Stimulated activated CD4-positive, alpha-beta T cell treated with anti-CD3 and anti-CD28 coated beads, Interleukin-15, amount 100 ng/mL, for 1 hour (primary cell): Measurements from ENCODE around the gene KLF14.
"Not testable (repeated sequence)": the region's sequence is repeated elsewhere in the genome, so short reads cannot be mapped to it uniquely, and the experiment has no call there.

Source experiments
- DNase-seq, 2 donors: peaks; one replicate each; pipeline ENCODE4 v3.0.0-alpha.2; 2020; ENCODE audit warnings: low read depth in 1 of 2, low spot score in 1 of 2

The KLF14 gene

GRCh38 chr7:130733931-130734814, at the start of gene KLF14:
TSS of gene KLF14 (minus strand) at chr7:130734207. CDS start at chr7:130734033, 174 bp downstream.
- peak in 1 of 2 donors; percentile 33 for DNase-seq

- DNase-seq = no peak
These were observed 47.3 kb upstream of the KLF14 start for GRCh38 chr7:130781346-130781745.

GRCh38 chr7:130777426-130777825, 43.4 kb upstream of the KLF14 start:
- no peak for DNase-seq

GRCh38 chr7:130772456-130772855, 38.4 kb upstream of the KLF14 start:
- not testable (repeated sequence) for DNase-seq

GRCh38 chr7:130768854-130769253, 34.8 kb upstream of the KLF14 start:
- DNase-seq = no peak

DNA sequence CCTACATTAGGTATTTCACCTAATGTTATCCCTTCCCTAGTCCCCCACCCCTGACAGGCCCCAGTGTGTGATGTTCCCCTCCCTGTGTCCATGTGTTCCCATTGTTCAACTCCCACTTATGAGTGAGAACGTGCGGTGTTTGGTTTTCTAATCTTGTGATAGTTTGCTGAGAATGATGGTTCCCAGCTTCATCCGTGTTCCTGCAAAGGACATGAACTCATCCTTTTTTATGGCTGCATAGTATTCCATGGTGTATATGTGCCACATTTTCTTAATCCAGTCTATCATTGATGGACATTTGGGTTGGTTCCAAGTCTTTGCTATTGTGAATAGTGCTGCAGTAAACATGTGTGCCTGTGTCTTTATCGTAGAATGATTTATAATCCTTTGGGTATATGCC, 30.6 kb upstream of the KLF14 start:
- not testable (repeated sequence) for DNase-seq

DNA sequence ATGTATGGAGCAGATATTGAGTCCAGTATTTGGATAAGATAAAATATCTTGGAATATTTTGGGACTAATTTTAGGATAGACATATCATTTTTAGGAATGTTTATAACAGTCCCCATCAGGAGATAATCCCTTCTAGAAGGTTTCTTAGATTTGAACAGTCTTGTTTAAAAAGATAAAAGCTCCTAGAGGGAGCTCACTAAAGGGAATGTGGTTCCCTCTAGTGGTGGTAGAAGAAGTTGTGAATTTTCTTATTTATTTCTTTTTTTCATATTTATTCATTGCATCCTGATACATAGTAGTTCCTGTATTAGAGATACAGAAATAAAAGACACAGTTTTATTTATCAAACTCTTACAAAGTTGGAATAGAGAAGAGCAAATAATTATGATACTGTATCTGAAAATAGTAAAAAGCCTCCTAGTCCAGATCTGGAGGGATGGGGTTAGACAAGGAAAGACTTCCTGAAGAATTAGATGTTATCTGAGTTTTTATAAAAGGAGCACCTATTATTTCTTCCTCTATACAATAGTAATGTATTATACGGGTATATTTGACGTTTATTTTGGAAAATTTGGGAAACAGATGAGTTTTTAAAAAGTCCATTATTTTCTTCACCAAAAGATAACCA, 24.5 kb upstream of the KLF14 start:
- DNase-seq = no peak

GRCh38 chr7:130756316-130756715, 22.3 kb upstream of the KLF14 start:
- DNase-seq = no peak

GRCh38 chr7:130752424-130752823, 18.4 kb upstream of the KLF14 start:
- no peak for DNase-seq

- DNase-seq = no peak
These were observed 16.7 kb upstream of the KLF14 start for GRCh38 chr7:130750755-130751154.

DNA sequence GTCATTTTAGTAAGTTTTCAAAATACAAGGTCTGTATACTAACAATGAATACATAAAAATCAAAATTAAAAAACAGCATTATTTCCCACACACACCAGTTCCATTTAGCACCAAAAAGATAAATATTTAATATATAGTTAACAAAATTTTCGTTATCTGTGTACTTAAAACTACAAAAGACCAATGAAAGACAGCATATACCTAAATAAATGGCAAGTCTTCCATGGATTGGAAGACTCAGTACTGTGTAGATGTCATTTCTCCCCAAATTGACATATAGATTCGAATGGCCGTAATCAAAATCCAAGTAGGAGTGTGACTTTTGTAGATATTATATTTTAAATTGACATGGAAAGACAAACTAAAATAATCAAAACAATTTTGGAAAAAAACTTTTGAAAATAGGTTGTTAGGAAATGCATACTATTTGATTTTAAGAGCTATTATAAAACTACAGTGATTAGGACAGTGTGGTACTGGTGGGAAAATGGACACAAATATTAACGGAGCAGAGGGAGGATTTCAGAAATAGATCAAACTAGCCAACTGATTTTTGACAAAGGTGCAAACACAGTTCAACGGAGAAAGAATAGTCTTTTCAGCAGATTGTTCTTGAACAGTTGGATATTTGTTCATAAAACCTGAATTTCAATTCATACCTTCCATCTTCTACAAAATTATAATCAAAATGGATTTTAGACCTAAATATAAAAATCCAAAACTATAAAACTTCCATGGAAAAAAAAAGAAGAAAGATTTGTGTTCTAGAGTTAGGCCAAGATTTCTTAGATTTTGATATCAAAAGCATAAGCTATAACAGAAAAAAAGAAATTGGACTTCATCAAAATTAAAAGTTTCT, 14.8 kb upstream of the KLF14 start:
- DNase-seq = no peak

DNA sequence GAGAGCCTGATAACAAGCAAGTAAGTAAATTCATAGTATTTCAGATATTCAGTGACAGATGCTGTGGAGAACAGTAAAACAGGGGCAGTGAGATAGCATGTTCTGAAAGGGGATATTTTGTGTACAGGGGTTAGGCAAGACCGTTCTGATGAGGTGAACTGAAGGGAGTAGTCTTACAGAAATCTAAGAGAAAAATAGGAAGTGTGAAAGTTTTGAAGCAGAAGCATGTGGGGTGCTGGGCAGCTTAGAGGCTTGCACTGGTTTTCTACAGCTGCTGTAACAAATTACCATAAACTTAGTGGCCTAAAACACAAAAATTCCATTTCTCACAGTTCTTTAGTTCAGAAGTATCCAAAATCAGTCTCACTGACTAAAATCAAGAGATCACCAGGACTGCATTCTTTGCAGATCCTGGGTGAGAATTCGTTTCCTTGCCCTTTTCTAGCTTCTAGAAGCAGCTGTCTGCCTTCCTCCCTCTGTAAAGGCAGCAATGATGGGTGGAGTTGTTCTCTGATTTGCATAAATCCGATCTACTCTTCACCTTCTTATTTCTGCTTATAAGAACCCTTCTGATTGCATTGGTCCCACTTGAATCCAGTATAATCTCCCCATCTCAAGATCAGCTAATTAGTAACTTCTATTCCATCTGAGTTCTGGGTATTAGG, 7.5 kb upstream of the KLF14 start:
- DNase-seq = no peak

DNA sequence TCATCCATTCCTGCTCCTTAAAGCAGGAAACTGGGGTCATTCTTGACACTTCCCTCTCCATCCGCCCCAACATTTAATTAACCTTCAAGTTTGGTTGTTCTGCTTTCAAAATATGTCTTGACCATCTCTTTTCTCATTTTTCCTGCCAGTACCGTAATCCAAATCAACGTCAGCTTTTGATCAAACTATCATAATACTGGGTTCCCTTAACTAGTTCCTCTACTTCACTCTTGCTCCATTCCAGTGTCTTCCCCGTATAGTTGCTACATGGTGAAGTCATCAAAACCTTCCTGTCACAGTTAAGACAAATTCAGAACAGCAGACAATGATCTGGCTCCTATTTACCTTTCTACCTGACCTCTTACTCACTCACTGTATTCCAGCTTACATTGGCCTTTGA, 6.6 kb upstream of the KLF14 start:
- no peak for DNase-seq

DNA sequence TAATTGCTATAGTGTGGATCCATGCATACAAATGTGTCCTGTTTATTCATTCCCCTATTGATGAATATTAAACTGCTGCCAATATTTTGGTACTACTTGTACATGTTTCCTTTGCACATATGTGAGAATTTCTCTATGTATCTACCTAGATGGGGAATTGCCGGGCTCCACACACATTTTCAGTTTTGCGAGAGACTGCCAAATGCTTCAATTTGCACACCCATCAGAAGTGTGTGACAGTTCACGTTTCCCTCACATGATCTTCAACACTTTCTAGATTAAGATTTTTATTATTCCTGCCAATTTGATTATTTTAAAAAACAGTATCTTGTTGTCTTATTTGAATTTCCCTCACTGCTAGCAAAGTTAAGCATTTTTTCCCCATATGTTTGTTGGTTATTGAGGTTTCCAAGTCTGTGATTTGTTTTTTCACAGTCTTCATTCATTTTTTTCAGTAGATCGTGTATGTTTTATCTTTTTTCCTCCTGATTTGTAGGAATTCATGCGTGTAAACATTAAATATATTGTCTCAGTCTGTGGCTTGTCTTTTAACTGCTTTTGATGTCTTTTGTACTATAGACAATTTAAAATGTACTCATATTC, 2.4 kb upstream of the KLF14 start:
- DNase-seq = no peak

- DNase-seq = no peak
These were observed 1.1 kb upstream of the KLF14 start for GRCh38 chr7:130734815-130735716.

DNA sequence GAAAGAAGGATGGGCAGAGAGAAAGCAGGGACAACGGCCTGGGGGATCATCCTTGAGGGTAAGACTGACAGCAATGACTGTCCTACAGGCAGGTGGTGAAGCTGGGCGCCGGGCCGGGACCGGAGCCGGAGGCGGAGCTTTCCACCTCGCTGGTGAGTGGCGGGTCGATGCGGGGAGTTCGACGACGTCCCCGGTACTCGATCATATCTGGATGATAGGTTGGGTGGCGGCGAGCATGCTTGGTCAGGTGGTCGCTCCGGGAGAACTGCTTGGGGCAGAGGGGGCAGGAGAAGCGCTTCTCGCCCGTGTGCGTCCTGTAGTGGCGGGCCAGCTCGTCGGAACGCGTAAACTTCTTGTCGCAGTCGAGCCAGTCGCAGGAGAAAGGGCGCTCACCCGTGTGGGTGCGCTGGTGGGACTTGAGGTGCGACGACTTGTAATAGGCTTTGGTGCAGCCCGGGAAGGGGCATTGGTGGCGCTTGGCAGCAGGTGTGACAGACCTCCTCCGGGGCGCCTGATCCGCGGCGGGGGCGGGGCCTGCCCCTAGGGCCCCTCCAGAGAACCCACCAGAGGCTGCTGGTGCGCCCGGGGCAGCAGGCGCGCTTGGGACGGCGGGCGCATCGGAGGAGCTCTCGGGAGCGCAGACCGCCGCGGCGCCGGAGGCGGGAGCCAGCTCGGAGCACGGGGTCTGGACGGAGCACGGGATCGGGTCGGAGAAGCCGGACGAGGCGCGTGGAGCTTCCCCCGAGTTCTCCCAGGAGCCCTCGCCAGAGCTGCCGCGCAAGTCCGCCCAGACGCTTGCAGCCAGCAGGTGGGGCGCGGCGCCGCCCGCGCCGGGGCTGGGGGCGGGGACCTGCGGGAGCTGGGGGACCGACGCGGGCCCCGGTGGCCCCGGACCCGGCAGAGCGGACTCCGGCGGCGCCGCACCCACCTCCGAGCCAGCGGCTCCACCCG, 752 bp downstream of the KLF14 start:
- DNase-seq = peak in 1 of 2 donors; percentile 16

DNA sequence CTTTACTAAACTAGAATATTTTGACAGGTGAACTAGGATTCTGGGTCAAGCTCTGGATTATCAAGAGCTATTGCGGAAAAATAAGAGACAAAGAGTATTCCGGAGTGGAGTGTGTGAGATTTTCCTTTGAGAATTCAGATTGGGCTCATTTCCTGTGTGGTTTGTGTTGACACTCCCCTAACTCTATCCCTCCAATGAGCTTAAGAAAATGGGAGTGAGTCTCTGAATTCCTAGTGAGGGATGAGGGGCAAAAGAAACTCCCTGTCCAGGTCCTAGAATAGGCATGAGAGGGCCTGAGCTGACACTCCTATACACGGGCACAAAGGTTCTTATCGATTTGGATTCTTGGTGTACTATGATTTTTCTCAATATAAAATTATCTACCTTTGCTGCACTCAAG, 10.2 kb downstream of the KLF14 start:
- DNase-seq = no peak

- DNase-seq = no peak
These were observed 12.3 kb downstream of the KLF14 start for GRCh38 chr7:130721486-130722277.
